Nephron progenitor cell (in vitro differentiated cells): Measurements from ENCODE around the gene KIF26B.
A peak's percentile ranks its signal among the peaks of the same experiment; 100 is the strongest.

Experiments
- DNase-seq: peaks from one replicate; pipeline ENCODE4 v3.0.0; 2021
- H3K27ac Mint-ChIP-seq: 2 replicates; pipeline ENCODE4 v1.8.0; 2021; ENCODE audit warnings: mild to moderate bottlenecking, moderate library complexity, mixed read lengths
- H3K27me3 Mint-ChIP-seq: 2 replicates; pipeline ENCODE4 v1.8.0; 2021; ENCODE audit warnings: mild to moderate bottlenecking, low read depth, mixed read lengths; ENCODE audit not compliant: poor library complexity
- H3K36me3 Mint-ChIP-seq: 2 replicates; pipeline ENCODE4 v1.8.0; 2021; ENCODE audit warnings: low read depth, mixed read lengths
- H3K4me1 Mint-ChIP-seq: 2 replicates; pipeline ENCODE4 v1.8.0; 2021; ENCODE audit warnings: mixed read lengths
- H3K4me3 Mint-ChIP-seq: 2 replicates; pipeline ENCODE4 v1.8.0; 2021; ENCODE audit warnings: mild to moderate bottlenecking, moderate library complexity, mixed read lengths
- H3K9me3 Mint-ChIP-seq: 2 replicates; pipeline ENCODE4 v1.8.0; 2021; ENCODE audit warnings: mild to moderate bottlenecking, moderate library complexity, mixed read lengths
- TF ChIP-seq, protein P1 (sequence below): fragments of 200-600 bp; sonication (generic); IDR thresholded peaks from 2 replicates; pipeline ENCODE4 v1.5.0; 2021; ENCODE audit warnings: antibody characterized with exemption

Gene KIF26B

DNA sequence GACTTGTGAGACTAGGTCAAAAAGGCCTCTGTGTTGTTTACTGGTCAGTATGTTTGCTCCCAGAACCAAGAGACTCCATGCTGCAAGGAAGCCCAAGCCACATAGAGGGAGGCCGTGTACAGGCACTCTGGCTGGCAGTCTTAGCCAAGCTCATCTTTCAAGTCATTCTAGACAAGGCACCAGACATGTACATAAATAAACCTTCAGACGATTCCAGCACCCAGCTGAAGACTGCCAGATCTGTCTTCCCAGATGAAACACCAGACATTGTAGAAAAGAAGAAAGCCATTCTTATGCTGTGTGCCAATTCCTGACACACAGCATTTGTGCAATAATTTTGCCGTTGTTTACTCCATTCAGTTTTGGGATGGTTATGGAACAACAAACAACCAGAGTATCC is 595.5 kb downstream of the KIF26B start:
- Mint-ChIP-seq H3K27ac (no peak overlapping the region), H3K9me3 (peaks cover 50% of the 10 kb centered on the region), H3K27me3 (no peaks in the 10 kb centered on the region), H3K4me3 (no peak overlapping the region), H3K36me3 (peaks cover 51% of the 10 kb centered on the region), H3K4me1 (peaks cover 37% of the 10 kb centered on the region)
- TF ChIP-seq, protein P1, sequence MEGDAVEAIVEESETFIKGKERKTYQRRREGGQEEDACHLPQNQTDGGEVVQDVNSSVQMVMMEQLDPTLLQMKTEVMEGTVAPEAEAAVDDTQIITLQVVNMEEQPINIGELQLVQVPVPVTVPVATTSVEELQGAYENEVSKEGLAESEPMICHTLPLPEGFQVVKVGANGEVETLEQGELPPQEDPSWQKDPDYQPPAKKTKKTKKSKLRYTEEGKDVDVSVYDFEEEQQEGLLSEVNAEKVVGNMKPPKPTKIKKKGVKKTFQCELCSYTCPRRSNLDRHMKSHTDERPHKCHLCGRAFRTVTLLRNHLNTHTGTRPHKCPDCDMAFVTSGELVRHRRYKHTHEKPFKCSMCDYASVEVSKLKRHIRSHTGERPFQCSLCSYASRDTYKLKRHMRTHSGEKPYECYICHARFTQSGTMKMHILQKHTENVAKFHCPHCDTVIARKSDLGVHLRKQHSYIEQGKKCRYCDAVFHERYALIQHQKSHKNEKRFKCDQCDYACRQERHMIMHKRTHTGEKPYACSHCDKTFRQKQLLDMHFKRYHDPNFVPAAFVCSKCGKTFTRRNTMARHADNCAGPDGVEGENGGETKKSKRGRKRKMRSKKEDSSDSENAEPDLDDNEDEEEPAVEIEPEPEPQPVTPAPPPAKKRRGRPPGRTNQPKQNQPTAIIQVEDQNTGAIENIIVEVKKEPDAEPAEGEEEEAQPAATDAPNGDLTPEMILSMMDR, result no peak
- DNase-seq, result no peak

DNA sequence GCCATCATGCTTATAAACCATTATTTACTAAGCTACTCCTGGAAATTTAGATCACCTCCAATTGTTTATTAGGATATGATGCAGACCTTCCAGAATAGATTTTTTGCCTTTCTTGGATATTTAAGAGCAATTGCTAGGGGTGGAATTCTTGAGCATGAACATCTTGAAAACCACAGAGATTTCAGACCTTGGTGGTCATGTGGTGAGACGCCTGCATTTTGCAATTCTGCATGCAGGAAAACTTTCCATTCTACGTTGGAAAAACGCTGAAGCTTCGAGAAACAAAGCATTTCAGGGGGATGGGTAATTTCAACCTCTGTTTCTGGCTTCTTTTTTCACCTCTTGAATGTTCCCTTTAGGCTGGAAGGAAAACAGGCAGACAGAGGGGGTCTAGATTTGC is 596.3 kb downstream of the KIF26B start:
- H3K9me3 Mint-ChIP-seq, result peaks cover 50% of the 10 kb centered on the region
- H3K27me3 Mint-ChIP-seq, result no peaks in the 10 kb centered on the region
- no peak for DNase-seq
- TF ChIP-seq, protein P1, result no peak
- H3K4me1 Mint-ChIP-seq, result peaks cover 37% of the 10 kb centered on the region
- peak overlapping the region; percentile 84 for H3K27ac Mint-ChIP-seq
- H3K36me3 Mint-ChIP-seq, result peaks cover 50% of the 10 kb centered on the region
- H3K4me3 Mint-ChIP-seq, result no peak overlapping the region

DNA sequence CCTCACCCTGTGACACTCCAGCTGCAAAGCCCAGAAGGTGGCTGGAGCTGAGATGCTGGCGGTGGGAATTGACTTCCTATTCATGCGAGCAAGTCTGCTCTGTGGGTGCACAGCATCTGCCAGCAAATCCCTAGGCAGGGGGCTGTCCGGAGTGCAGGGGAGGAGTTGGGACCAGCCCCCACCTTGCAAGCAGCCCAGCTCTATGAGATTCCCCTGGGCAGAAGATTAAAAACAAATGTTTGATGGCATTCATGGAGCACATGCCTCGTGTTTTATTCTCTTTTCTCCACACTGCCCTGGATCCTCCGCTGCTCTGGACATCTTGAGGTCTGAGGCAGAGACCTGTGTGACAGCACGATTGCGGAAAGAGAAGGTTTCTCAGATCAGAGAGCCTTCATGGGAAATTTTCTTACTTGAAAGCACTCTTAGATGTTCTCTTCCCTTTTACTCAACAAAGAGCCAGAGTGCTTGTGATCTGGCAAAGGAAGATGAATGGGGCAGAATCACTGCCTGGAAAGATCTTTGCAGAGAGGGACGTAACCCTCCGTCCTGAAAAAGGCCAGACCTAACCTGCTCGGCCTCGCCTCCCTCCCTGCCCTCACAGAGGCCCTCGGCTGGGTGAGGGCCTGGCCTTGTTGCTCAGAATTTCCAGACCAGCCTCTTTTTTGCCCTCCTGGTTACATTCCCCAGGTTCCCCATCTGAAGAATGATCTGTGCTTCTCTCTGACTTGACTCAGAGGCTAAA is 597.1 kb downstream of the KIF26B start:
- no peaks in the 10 kb centered on the region for H3K27me3 Mint-ChIP-seq
- peaks cover 48% of the 10 kb centered on the region for H3K9me3 Mint-ChIP-seq
- H3K27ac Mint-ChIP-seq, result peak overlapping the region; percentile 84
- peaks cover 37% of the 10 kb centered on the region for H3K4me1 Mint-ChIP-seq
- H3K36me3 Mint-ChIP-seq, result peaks cover 46% of the 10 kb centered on the region
- no peak overlapping the region for H3K4me3 Mint-ChIP-seq
- TF ChIP-seq, protein P1, result no peak
- peak; percentile 21 for DNase-seq

DNA sequence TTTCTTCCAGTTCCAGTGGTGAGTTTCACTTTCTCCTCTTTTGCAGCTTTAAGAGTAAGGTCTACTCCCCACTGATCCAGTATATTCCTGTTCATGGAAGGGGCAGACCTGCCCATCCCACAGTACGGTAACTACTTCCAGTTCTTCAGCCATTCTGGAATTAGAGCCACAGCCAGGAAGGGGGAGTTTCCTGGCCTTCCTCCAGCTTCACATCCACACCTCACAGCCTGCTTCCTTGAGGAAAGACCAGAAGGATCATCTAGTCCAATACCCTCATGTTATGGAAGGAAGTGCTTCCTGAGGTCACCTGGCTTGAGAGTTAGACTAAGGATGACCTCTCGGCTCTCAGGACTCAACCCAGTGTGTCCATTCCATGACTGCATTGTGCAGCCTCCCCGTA is 597.8 kb downstream of the KIF26B start:
- peak overlapping the region; percentile 84 for H3K27ac Mint-ChIP-seq
- H3K4me1 Mint-ChIP-seq, result peaks cover 37% of the 10 kb centered on the region
- H3K4me3 Mint-ChIP-seq, result no peak overlapping the region

DNA sequence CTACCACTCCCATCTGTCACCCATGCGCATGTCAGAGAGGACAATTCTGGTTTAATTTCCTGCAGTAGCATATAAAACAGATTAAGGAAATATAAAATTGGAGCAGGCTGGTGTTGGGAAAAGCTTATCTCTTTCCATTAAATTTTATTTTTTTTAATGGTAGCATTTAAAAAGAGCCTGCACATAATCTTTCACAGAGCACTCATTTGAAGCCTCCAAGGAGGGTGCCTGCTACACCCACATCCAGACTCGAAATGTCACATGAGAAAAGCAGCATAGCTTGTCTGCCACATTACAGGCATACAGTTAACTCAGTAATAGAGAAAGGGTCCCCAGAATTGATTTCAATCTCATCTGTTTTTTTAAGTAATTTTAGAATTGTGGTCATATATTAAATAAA is 599.0 kb downstream of the KIF26B start:
- Mint-ChIP-seq H3K36me3 (peaks cover 37% of the 10 kb centered on the region), H3K9me3 (peaks cover 40% of the 10 kb centered on the region), H3K4me1 (peaks cover 33% of the 10 kb centered on the region), H3K27me3 (no peaks in the 10 kb centered on the region), H3K27ac (no peak overlapping the region), H3K4me3 (no peak overlapping the region)
- TF ChIP-seq, protein P1, result no peak
- DNase-seq, result no peak

More for the DNA sequence above, 597.8 kb downstream of the KIF26B start:
- DNase-seq, result no peak
- TF ChIP-seq, protein P1, result no peak
- Mint-ChIP-seq H3K9me3 (peaks cover 42% of the 10 kb centered on the region), H3K36me3 (peaks cover 39% of the 10 kb centered on the region), H3K27me3 (no peaks in the 10 kb centered on the region)

DNA sequence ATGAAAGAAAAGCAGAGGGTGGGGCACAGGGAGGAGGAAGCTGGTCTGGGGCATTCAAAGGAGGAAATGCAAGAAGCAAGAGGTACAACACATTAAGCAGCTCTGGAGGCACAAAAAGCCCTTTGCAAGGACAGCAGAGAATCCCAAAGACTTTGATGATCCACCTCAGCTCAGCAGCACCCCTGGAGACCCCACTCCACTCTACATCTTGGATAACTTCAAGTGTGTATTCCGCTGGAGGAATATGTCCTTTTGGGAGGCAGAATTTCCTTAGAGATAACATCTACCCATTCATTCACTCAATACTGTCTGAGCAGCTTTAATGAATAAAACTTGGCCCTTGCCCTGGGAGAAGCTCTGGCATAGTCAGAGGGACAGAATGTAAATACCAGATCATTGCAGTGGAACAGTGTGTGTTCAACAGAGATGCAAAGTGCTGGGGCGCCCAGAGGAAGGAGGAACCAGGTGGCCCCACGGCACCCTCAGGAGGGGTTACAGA is 599.7 kb downstream of the KIF26B start:
- H3K4me1 Mint-ChIP-seq, result peaks cover 36% of the 10 kb centered on the region
- peaks cover 34% of the 10 kb centered on the region for H3K36me3 Mint-ChIP-seq
- no peak for DNase-seq
- no peak overlapping the region for H3K4me3 Mint-ChIP-seq
- H3K27ac Mint-ChIP-seq, result no peak overlapping the region
- H3K27me3 Mint-ChIP-seq, result peaks cover 5% of the 10 kb centered on the region
- TF ChIP-seq, protein P1, result no peak
- peaks cover 36% of the 10 kb centered on the region for H3K9me3 Mint-ChIP-seq
